OCI-LY1 (cell line): ENCODE data around the gene S100A7.

Experiments used
- H2AFZ ChIP-seq: fragments of 200-600 bp; sonication (generic), shearing (Covaris generic); 2 replicates; pipeline ENCODE4 v1.6.0; 2014; ENCODE audit warnings: antibody characterized with exemption, mild to moderate bottlenecking, low read length
- H3F3A ChIP-seq: fragments of 200-600 bp; sonication (generic), shearing (Covaris generic); 2 replicates; pipeline ENCODE4 v1.6.0; 2014; ENCODE audit warnings: mild to moderate bottlenecking, antibody characterized with exemption, low read length, moderate library complexity; ENCODE audit not compliant: insufficient read depth
- H3K27ac ChIP-seq: fragments of 200-600 bp; sonication (generic); 2 replicates; pipeline ENCODE4 v1.5.1; 2014; ENCODE audit warnings: low read length, mixed run types, mild to moderate bottlenecking, low read depth; ENCODE audit not compliant: poor library complexity, severe bottlenecking
- H3K27me3 ChIP-seq: fragments of 200-600 bp; sonication (generic); 2 replicates; pipeline ENCODE4 v1.6.0; 2014; ENCODE audit warnings: antibody characterized with exemption, mild to moderate bottlenecking, low read length, moderate library complexity; ENCODE audit not compliant: insufficient read depth
- H3K36me3 ChIP-seq: fragments of 200-600 bp; sonication (generic); 2 replicates; pipeline ENCODE4 v1.6.1; 2014; ENCODE audit warnings: mild to moderate bottlenecking, antibody characterized with exemption, low read length, moderate library complexity, mixed read lengths; ENCODE audit not compliant: insufficient read depth
- H3K4me1 ChIP-seq: fragments of 200-600 bp; sonication (generic); 2 replicates; pipeline ENCODE4 v1.5.1; 2014; ENCODE audit warnings: mild to moderate bottlenecking, low read length, moderate library complexity; ENCODE audit not compliant: insufficient read depth, severe bottlenecking
- H3K4me2 ChIP-seq: fragments of 200-600 bp; sonication (generic), shearing (Covaris generic); 2 replicates; pipeline ENCODE4 v1.6.1; 2014; ENCODE audit warnings: low read length
- H3K4me3 ChIP-seq: fragments of 200-600 bp; sonication (generic); 2 replicates; pipeline ENCODE4 v1.5.1; 2014; ENCODE audit warnings: low read length, low read depth, mild to moderate bottlenecking, mixed read lengths; ENCODE audit not compliant: poor library complexity, severe bottlenecking
- H3K79me2 ChIP-seq: fragments of 200-600 bp; shearing (Covaris generic); 2 replicates; pipeline ENCODE4 v1.6.1; 2016; ENCODE audit warnings: mixed run types, low read length, mixed read lengths; ENCODE audit not compliant: insufficient read depth
- H3K9ac ChIP-seq: fragments of 200-600 bp; sonication (generic), shearing (Covaris generic); 2 replicates; pipeline ENCODE4 v1.6.1; 2014; ENCODE audit warnings: mild to moderate bottlenecking, low read length, mixed read lengths
- H3K9me2 ChIP-seq: fragments of 200-600 bp; sonication (generic), shearing (Covaris generic); 2 replicates; pipeline ENCODE4 v1.6.1; 2014; ENCODE audit warnings: low read depth, mild to moderate bottlenecking, low read length, mixed read lengths
- H3K9me3 ChIP-seq: fragments of 200-600 bp; shearing (Covaris generic); 2 replicates; pipeline ENCODE4 v1.6.1; 2014; ENCODE audit warnings: low read length, mixed read lengths
- H4K20me1 ChIP-seq: fragments of 200-600 bp; sonication (generic), shearing (Covaris generic); 2 replicates; pipeline ENCODE4 v1.6.0; 2016; ENCODE audit warnings: mild to moderate bottlenecking, low read length; ENCODE audit not compliant: insufficient read depth
- CTCF ChIP-seq: fragments of 200-600 bp; sonication (generic), shearing (Covaris generic); IDR thresholded peaks from 2 replicates; pipeline ENCODE4 v1.5.1; 2017; ENCODE audit warnings: mild to moderate bottlenecking, antibody characterized with exemption, low read length, moderate library complexity, mixed read lengths
- EZH2 ChIP-seq: fragments of 200-600 bp; sonication (generic), shearing (Covaris generic); IDR thresholded peaks from 2 replicates; pipeline ENCODE4 v1.8.0; 2017; ENCODE audit warnings: borderline replicate concordance, mixed run types, mild to moderate bottlenecking, antibody characterized with exemption, low read length, moderate library complexity, mixed read lengths

The S100A7 gene

DNA sequence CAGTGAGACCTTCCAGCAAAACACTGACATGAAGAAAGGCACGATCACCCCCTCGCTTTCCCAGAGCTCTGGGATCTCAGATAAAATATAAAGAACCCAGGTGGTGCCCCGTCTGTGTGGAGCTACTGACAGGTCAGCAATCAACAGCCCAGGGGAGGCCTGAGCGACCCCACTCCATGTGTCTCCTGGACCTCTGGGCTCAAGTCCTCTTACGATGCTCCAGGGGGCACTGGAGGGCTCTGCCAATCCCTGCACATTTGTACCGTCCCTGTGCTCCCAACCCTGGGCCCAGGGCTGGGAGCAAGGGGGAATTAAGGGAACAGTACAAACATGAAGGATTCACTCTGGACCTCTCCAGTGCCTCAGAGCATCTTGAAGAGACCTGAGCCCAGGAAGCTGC, 31.7 kb downstream of the S100A7 start:
- Histone ChIP-seq H3K9me2 (no peaks in the 10 kb centered on the region), H2AFZ (no peak overlapping the region), H4K20me1 (no peaks in the 10 kb centered on the region), H3K9ac (no peak overlapping the region), H3K27me3 (0 out of 2 replicates have a peak, but pooled peaks cover 5% of the 10 kb centered on the region), H3K27ac (no peak overlapping the region), H3K79me2 (no peaks in the 10 kb centered on the region), H3F3A (no peaks in the 10 kb centered on the region), H3K4me1 (no peaks in the 10 kb centered on the region), H3K9me3 (no peaks in the 10 kb centered on the region), H3K4me3 (no peak overlapping the region), H3K36me3 (no peaks in the 10 kb centered on the region), H3K4me2 (no peak overlapping the region)
- TF ChIP-seq EZH2 (no peak), CTCF (no peak)

- Histone ChIP-seq H3K27ac (no peak overlapping the region), H3K9ac (no peak overlapping the region), H3K79me2 (no peaks in the 10 kb centered on the region), H3K9me2 (no peaks in the 10 kb centered on the region), H3K4me1 (no peaks in the 10 kb centered on the region), H3K9me3 (no peaks in the 10 kb centered on the region), H2AFZ (no peak overlapping the region), H3F3A (no peaks in the 10 kb centered on the region), H3K4me2 (no peak overlapping the region), H3K4me3 (no peak overlapping the region), H3K27me3 (0 out of 2 replicates have a peak, but pooled peaks cover 5% of the 10 kb centered on the region), H4K20me1 (no peaks in the 10 kb centered on the region), H3K36me3 (no peaks in the 10 kb centered on the region)
- TF ChIP-seq CTCF, result no peak
- TF ChIP-seq EZH2, result no peak
Measured at GRCh38 chr1:153428073-153428638, 32.3 kb downstream of the S100A7 start.

DNA sequence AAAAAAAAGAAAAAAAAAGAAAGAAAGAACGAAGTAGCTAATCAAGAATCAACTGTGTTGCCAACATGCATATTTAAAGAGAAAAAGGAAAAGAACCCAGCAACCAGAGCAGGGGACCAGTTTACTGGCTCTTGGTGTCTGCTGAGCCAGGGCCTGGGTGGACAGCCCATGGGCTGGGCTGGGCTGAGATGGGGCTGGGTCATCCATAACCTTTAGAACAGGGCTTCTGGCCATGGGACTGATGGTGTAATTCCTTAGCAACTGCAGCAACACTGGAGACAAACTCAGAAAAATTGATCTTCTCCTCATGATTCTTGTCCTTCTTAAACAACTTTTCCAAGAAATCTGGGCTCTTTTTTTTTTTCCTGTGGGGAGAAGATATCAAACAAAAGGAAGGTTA, 33.6 kb downstream of the S100A7 start:
- Histone ChIP-seq H3K79me2 (no peaks in the 10 kb centered on the region), H3K4me2 (no peak overlapping the region), H3F3A (no peaks in the 10 kb centered on the region), H3K4me1 (no peaks in the 10 kb centered on the region), H3K4me3 (no peak overlapping the region), H3K36me3 (no peaks in the 10 kb centered on the region), H3K27me3 (0 out of 2 replicates have a peak, but pooled peaks cover 5% of the 10 kb centered on the region), H3K9me3 (no peaks in the 10 kb centered on the region), H3K9me2 (no peaks in the 10 kb centered on the region), H4K20me1 (no peaks in the 10 kb centered on the region), H3K27ac (no peak overlapping the region), H3K9ac (no peak overlapping the region), H2AFZ (no peak overlapping the region)
- TF ChIP-seq CTCF (no peak), EZH2 (no peak)
